ENCODE measurements around the gene BDH1. TPM values are rescaled to one million over a fixed set of nuclear protein-coding genes. Genes with fewer than 3 reads are reported as not detected.

Gene BDH1
- polyA plus RNA-seq, 1 experiment = 6.1 TPM

GRCh38 chr3:197550489-197550888 is 5.3 kb downstream of the BDH1 start:
- Histone ChIP-seq H3K9me3 (ENCODE audit: control insufficient read depth, insufficient read depth, low read length) (no peaks in the 10 kb centered on the region; the same call in 1 of the 2 replicates), H3K27me3 (ENCODE audit: control insufficient read depth, insufficient read depth, low read length) (no peaks in the 10 kb centered on the region), H3K27ac (ENCODE audit: low read depth, low read length) (no peak overlapping the region), H3K4me3 (ENCODE audit: low read depth, low read length) (no peak overlapping the region)
- no peak for DNase-seq (ENCODE audit: low read depth, low spot score)
- no peak for TF ChIP-seq CTCF (IDR thresholded peaks at IDR 0.05; ENCODE audit: low read depth, low read length)
- ChIA-PET CTCF (no interaction called here), POLR2A (no interaction called here)

- POLR2A ChIA-PET = no interaction called here
These were observed 6.4 kb downstream of the BDH1 start for GRCh38 chr3:197549261-197549885.

GRCh38 chr3:197547306-197548011 is 8.3 kb downstream of the BDH1 start:
- no peak overlapping the region for H3K4me3 ChIP-seq (ENCODE audit: low read depth, low read length)
- no peaks in the 10 kb centered on the region for H3K27me3 ChIP-seq (ENCODE audit: control insufficient read depth, insufficient read depth, low read length)
- CTCF ChIA-PET = interaction anchor here (1.2 kb wide), 1 partner anchor 290 kb away, joined by 3 read pairs; no protein-coding TSS in a partner anchor
- no peak for DNase-seq (ENCODE audit: low read depth, low spot score)
- TF ChIP-seq CTCF (IDR thresholded peaks at IDR 0.05; ENCODE audit: low read depth, low read length) = no peak
- POLR2A ChIA-PET = no interaction called here
- H3K27ac ChIP-seq (ENCODE audit: low read depth, low read length) = no peak overlapping the region
- no peaks in the 10 kb centered on the region; the same call in 1 of the 2 replicates for H3K9me3 ChIP-seq (ENCODE audit: control insufficient read depth, insufficient read depth, low read length)

More at GRCh38 chr3:197549261-197549885, 6.4 kb downstream of the BDH1 start:
- no peak for DNase-seq (ENCODE audit: low read depth, low spot score)
- no peaks in the 10 kb centered on the region; the same call in 1 of the 2 replicates for H3K9me3 ChIP-seq (ENCODE audit: control insufficient read depth, insufficient read depth, low read length)
- H3K4me3 ChIP-seq (ENCODE audit: low read depth, low read length) = no peak overlapping the region
- CTCF ChIA-PET = no interaction called here
- H3K27me3 ChIP-seq (ENCODE audit: control insufficient read depth, insufficient read depth, low read length) = no peaks in the 10 kb centered on the region
- no peak overlapping the region for H3K27ac ChIP-seq (ENCODE audit: low read depth, low read length)
- no peak for TF ChIP-seq CTCF (IDR thresholded peaks at IDR 0.05; ENCODE audit: low read depth, low read length)

- POLR2A ChIA-PET = no interaction called here
- Histone ChIP-seq H3K4me3 (ENCODE audit: low read depth, low read length) (no peak overlapping the region), H3K9me3 (ENCODE audit: control insufficient read depth, insufficient read depth, low read length) (no peaks in the 10 kb centered on the region; the same call in 1 of the 2 replicates), H3K27ac (ENCODE audit: low read depth, low read length) (no peak overlapping the region), H3K27me3 (ENCODE audit: control insufficient read depth, insufficient read depth, low read length) (no peaks in the 10 kb centered on the region)
- CTCF ChIA-PET = interaction anchor here (1.2 kb wide), 1 partner anchor 289 kb away, joined by 3 read pairs; no protein-coding TSS in a partner anchor
- no peak for TF ChIP-seq CTCF (IDR thresholded peaks at IDR 0.05; ENCODE audit: low read depth, low read length)
- no peak for DNase-seq (ENCODE audit: low read depth, low spot score)
These were observed 9.3 kb downstream of the BDH1 start for GRCh38 chr3:197546307-197547085.
